Liver (tissue), 9 donors: Measurements from ENCODE around the gene RBM33. TPM values are rescaled to one million over a fixed set of nuclear protein-coding genes. Genes with fewer than 3 reads are reported as not detected.
A peak's percentile ranks its signal among the peaks of the same experiment; 100 is the strongest.

Source experiments
- DNase-seq: peaks from one replicate; pipeline ENCODE4 v3.0.0-alpha.2; 2017; ENCODE audit warnings: low spot score
- H3K27ac ChIP-seq, 2 donors: one replicate each; pipeline ENCODE4 v1.7.0; 2013; ENCODE audit warnings: inconsistent platforms in 2 of 2, low read length in 2 of 2, control low read depth in 1 of 2, low read depth in 1 of 2, mild to moderate bottlenecking in 1 of 2
- H3K27me3 ChIP-seq, 4 donors: one replicate each; pipeline versions ENCODE4 v1.6.1 to v1.7.0; 2013; ENCODE audit warnings: low read length in 3 of 4, inconsistent platforms in 1 of 4, mild to moderate bottlenecking in 1 of 4, moderate library complexity in 1 of 4; ENCODE audit not compliant: control insufficient read depth in 4 of 4, insufficient read depth in 4 of 4
- H3K36me3 ChIP-seq, 4 donors: one replicate each; pipeline versions ENCODE4 v1.6.1 to v1.7.0; 2013; ENCODE audit warnings: low read length in 3 of 4, mild to moderate bottlenecking in 3 of 4, low read depth in 1 of 4, moderate library complexity in 1 of 4; ENCODE audit not compliant: control insufficient read depth in 4 of 4, insufficient read depth in 3 of 4
- H3K4me1 ChIP-seq, 4 donors: one replicate each; pipeline versions ENCODE4 v1.6.1 to v1.7.0; 2013; ENCODE audit warnings: low read length in 3 of 4, mild to moderate bottlenecking in 3 of 4, moderate library complexity in 1 of 4; ENCODE audit not compliant: control insufficient read depth in 4 of 4, insufficient read depth in 4 of 4
- H3K4me3 ChIP-seq, 3 donors: one replicate each; pipeline versions ENCODE4 v1.6.1 to v1.7.0; 2013; ENCODE audit warnings: low read length in 3 of 3, control low read depth in 1 of 3, low read depth in 1 of 3, mild to moderate bottlenecking in 1 of 3
- H3K9ac ChIP-seq, 2 donors: one replicate each; pipeline ENCODE4 v1.7.0; 2013; ENCODE audit warnings: low read length in 2 of 2, mild to moderate bottlenecking in 2 of 2, moderate library complexity in 2 of 2, control low read depth in 1 of 2, low read depth in 1 of 2
- H3K9me3 ChIP-seq, 4 donors: one replicate each; pipeline versions ENCODE4 v1.6.1 to v1.7.0; 2013; ENCODE audit warnings: low read length in 3 of 4; ENCODE audit not compliant: control insufficient read depth in 4 of 4
- EGR1 ChIP-seq, 2 donors: IDR thresholded peaks; 2 replicates each; pipeline ENCODE4 v1.6.1; 2016 to 2018; ENCODE audit warnings: antibody characterized with exemption in 2 of 2, low read depth in 2 of 2
- FOXA1 ChIP-seq: IDR thresholded peaks from 2 replicates; pipeline ENCODE4 v1.6.1; 2016; ENCODE audit warnings: antibody characterized with exemption
- FOXA2 ChIP-seq: IDR thresholded peaks from 2 replicates; pipeline ENCODE4 v1.6.1; 2016; ENCODE audit warnings: antibody characterized with exemption
- GABPA ChIP-seq, 2 donors: IDR thresholded peaks in 1 of 2; conservative IDR thresholded peaks in 1 of 2; 2 replicates each; pipeline ENCODE4 v1.6.1; 2016; ENCODE audit warnings: antibody characterized with exemption in 2 of 2, mild to moderate bottlenecking in 1 of 2, moderate library complexity in 1 of 2
- HNF4A ChIP-seq, 2 donors: conservative IDR thresholded peaks; 2 replicates each; pipeline ENCODE4 v1.6.1; 2016; ENCODE audit warnings: antibody characterized with exemption in 2 of 2, mild to moderate bottlenecking in 2 of 2
- HNF4G ChIP-seq: IDR thresholded peaks from 2 replicates; pipeline ENCODE4 v1.6.1; 2016; ENCODE audit warnings: antibody characterized with exemption
- JUND ChIP-seq, 2 donors: IDR thresholded peaks; 2 replicates each; pipeline ENCODE4 v1.6.1; 2016; ENCODE audit warnings: antibody characterized with exemption in 2 of 2
- NR2F2 ChIP-seq: IDR thresholded peaks from 2 replicates; pipeline ENCODE4 v1.6.1; 2016; ENCODE audit warnings: antibody characterized with exemption
- RAD21 ChIP-seq, 2 donors: IDR thresholded peaks; 2 replicates each; pipeline ENCODE4 v1.6.1; 2016; ENCODE audit warnings: antibody characterized with exemption in 2 of 2, mild to moderate bottlenecking in 2 of 2
- RXRA ChIP-seq, 2 donors: IDR thresholded peaks; 2 replicates each; pipeline ENCODE4 v1.6.1; 2017 to 2018; ENCODE audit warnings: antibody characterized with exemption in 2 of 2, mild to moderate bottlenecking in 1 of 2
- SP1 ChIP-seq: IDR thresholded peaks from 2 replicates; pipeline ENCODE4 v1.6.1; 2018; ENCODE audit warnings: antibody characterized with exemption, mild to moderate bottlenecking
- TAF1 ChIP-seq: conservative IDR thresholded peaks from 2 replicates; pipeline ENCODE4 v1.6.1; 2016; ENCODE audit warnings: antibody characterized with exemption, mild to moderate bottlenecking
- YY1 ChIP-seq: IDR thresholded peaks from 2 replicates; pipeline ENCODE4 v1.6.1; 2016; ENCODE audit warnings: antibody characterized with exemption, mild to moderate bottlenecking
- WGBS: extraction: QIAGEN DNeasy Blood & Tissue Kit; methylation state at CpG from one replicate; pipeline ENCODE4 v1.1.7; 2013; 5-methylcytosine and 5-hydroxymethylcytosine counted together
- polyA plus RNA-seq, 2 donors: library from polyadenylated mRNA; stranded (reverse) in 1 of 2; unstranded in 1 of 2; fragments of 200-250 nt in 1 of 2; fragments of >200 nt in 1 of 2; fragmentation: Nextera tagmentation in 1 of 2; extraction: Ambion mirVana in 1 of 2; gene quantifications; one replicate each; pipeline versions ENCODE4 v1.2.1 to v1.2.3, GENCODE V29; 2013 to 2015
- total RNA-seq, 2 donors: library from RNA; depleted of rRNA; stranded (reverse); fragments of >200 nt; gene quantifications; one replicate each; pipeline ENCODE4 v1.2.3, GENCODE V29; 2014
- TF ChIP-seq, protein P1 (sequence below): IDR thresholded peaks from 2 replicates; pipeline ENCODE4 v1.6.1; 2016; ENCODE audit warnings: antibody characterized with exemption
- TF ChIP-seq, protein P2 (sequence below): IDR thresholded peaks from 2 replicates; pipeline ENCODE4 v1.6.1; 2016; ENCODE audit warnings: antibody characterized with exemption, mild to moderate bottlenecking
- TF ChIP-seq, protein P3 (sequence below): IDR thresholded peaks from 2 replicates; pipeline ENCODE4 v1.6.1; 2016; ENCODE audit warnings: antibody characterized with exemption
- TF ChIP-seq, protein P4 (sequence below): IDR thresholded peaks from 2 replicates; pipeline ENCODE4 v1.6.1; 2016; ENCODE audit warnings: antibody characterized with exemption
- TF ChIP-seq, protein P5 (sequence below): fragments of 150-350 bp; IDR thresholded peaks from 2 replicates; pipeline ENCODE4 v1.5.1; 2017; ENCODE audit warnings: improper control_type of control experiment, low read depth, low read length; ENCODE audit not compliant: missing input control
- donor health status: healthy.
- donor health status: healthy.
- donor health status: healthy.
- donor health status: healthy.
- donor health status: healthy.

Gene RBM33
- total and polyA plus RNA-seq, 4 donors: 7.8 to 48.9 (median 28.2) TPM

DNA sequence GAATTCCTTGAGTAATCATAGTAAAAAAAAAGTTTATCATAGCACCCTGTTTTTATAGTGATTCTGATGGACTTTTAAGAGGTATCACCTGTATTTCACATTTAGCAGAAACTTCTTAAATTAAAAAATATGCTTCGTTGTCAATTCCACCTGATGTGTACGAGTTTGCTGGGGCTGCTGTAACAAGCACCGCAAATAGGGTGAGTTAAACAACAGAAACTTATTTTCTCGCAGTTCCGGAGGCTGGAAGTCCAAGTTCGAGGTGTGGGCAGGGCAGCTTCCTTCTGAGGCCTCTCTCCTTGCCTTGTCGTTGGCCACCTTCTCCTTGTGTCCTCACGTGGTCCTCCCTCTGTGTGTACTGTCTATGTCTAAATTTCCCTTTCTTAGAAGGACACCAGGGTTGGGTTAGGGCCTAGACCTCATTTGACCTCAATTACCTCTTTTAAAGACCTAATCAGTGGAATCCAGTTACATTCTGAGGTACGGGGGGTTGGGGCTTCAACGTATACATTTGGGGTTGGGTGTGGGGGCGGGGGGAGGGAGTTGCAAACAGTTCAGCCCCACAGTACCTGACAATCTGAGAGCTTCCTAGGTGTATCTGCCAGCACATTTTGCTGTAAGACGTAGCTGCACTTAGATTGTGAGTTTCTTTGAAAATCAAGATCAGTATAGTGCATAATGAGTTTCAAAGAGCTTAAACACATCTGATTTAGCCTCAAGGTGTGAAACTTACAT, 72.7 kb downstream of the RBM33 start:
- Histone ChIP-seq H3K9ac (no peak overlapping the region), H3K27me3 (no peaks in the 10 kb centered on the region), H3K27ac (peak overlapping the region; percentile 10 to 48), H3K4me3 (no peak overlapping the region), H3K36me3 (peaks cover 3 to 12% (median 5%) of the 10 kb centered on the region in 4 donors), H3K4me1 (peaks cover 13 to 66% (median 54%) of the 10 kb centered on the region in 4 donors), H3K9me3 (no peaks in the 10 kb centered on the region)
- no peak for DNase-seq
- WGBS: 86% methylated on average over 12 of the region's 12 CpGs
- TF ChIP-seq, protein P1, sequence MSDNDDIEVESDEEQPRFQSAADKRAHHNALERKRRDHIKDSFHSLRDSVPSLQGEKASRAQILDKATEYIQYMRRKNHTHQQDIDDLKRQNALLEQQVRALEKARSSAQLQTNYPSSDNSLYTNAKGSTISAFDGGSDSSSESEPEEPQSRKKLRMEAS: no peak
- TF ChIP-seq SP1 (no peak), HNF4A (conservative IDR thresholded peaks at IDR 0.05) (no peak), FOXA1 (no peak), RAD21 (IDR thresholded peaks at IDR 0.05) (no peak), HNF4G (no peak), FOXA2 (no peak), EGR1 (IDR thresholded peaks at IDR 0.05; ENCODE audit: low read depth in 2 of 2) (no peak), GABPA (IDR thresholded peaks at IDR 0.05 in 1 of 2, conservative IDR thresholded peaks at IDR 0.05 in 1 of 2) (no peak), TAF1 (no peak), YY1 (no peak), JUND (IDR thresholded peaks at IDR 0.05) (no peak), NR2F2 (no peak), RXRA (IDR thresholded peaks at IDR 0.05) (no peak)
- TF ChIP-seq, protein P2, sequence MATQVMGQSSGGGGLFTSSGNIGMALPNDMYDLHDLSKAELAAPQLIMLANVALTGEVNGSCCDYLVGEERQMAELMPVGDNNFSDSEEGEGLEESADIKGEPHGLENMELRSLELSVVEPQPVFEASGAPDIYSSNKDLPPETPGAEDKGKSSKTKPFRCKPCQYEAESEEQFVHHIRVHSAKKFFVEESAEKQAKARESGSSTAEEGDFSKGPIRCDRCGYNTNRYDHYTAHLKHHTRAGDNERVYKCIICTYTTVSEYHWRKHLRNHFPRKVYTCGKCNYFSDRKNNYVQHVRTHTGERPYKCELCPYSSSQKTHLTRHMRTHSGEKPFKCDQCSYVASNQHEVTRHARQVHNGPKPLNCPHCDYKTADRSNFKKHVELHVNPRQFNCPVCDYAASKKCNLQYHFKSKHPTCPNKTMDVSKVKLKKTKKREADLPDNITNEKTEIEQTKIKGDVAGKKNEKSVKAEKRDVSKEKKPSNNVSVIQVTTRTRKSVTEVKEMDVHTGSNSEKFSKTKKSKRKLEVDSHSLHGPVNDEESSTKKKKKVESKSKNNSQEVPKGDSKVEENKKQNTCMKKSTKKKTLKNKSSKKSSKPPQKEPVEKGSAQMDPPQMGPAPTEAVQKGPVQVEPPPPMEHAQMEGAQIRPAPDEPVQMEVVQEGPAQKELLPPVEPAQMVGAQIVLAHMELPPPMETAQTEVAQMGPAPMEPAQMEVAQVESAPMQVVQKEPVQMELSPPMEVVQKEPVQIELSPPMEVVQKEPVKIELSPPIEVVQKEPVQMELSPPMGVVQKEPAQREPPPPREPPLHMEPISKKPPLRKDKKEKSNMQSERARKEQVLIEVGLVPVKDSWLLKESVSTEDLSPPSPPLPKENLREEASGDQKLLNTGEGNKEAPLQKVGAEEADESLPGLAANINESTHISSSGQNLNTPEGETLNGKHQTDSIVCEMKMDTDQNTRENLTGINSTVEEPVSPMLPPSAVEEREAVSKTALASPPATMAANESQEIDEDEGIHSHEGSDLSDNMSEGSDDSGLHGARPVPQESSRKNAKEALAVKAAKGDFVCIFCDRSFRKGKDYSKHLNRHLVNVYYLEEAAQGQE: no peak
- TF ChIP-seq, protein P3, sequence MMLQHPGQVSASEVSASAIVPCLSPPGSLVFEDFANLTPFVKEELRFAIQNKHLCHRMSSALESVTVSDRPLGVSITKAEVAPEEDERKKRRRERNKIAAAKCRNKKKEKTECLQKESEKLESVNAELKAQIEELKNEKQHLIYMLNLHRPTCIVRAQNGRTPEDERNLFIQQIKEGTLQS: no peak
- TF ChIP-seq, protein P4, sequence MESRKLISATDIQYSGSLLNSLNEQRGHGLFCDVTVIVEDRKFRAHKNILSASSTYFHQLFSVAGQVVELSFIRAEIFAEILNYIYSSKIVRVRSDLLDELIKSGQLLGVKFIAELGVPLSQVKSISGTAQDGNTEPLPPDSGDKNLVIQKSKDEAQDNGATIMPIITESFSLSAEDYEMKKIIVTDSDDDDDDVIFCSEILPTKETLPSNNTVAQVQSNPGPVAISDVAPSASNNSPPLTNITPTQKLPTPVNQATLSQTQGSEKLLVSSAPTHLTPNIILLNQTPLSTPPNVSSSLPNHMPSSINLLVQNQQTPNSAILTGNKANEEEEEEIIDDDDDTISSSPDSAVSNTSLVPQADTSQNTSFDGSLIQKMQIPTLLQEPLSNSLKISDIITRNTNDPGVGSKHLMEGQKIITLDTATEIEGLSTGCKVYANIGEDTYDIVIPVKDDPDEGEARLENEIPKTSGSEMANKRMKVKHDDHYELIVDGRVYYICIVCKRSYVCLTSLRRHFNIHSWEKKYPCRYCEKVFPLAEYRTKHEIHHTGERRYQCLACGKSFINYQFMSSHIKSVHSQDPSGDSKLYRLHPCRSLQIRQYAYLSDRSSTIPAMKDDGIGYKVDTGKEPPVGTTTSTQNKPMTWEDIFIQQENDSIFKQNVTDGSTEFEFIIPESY: no peak
- TF ChIP-seq, protein P5, sequence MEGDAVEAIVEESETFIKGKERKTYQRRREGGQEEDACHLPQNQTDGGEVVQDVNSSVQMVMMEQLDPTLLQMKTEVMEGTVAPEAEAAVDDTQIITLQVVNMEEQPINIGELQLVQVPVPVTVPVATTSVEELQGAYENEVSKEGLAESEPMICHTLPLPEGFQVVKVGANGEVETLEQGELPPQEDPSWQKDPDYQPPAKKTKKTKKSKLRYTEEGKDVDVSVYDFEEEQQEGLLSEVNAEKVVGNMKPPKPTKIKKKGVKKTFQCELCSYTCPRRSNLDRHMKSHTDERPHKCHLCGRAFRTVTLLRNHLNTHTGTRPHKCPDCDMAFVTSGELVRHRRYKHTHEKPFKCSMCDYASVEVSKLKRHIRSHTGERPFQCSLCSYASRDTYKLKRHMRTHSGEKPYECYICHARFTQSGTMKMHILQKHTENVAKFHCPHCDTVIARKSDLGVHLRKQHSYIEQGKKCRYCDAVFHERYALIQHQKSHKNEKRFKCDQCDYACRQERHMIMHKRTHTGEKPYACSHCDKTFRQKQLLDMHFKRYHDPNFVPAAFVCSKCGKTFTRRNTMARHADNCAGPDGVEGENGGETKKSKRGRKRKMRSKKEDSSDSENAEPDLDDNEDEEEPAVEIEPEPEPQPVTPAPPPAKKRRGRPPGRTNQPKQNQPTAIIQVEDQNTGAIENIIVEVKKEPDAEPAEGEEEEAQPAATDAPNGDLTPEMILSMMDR: no peak
